MM.1S (cell line): ENCODE data around the gene NINL.

Source experiments
- DNase-seq: peaks from one replicate; pipeline ENCODE4 v3.0.0-alpha.2; 2015
- H2AFZ ChIP-seq: fragments of 300-600 bp; sonication (generic); 2 replicates; pipeline ENCODE4 v1.6.0; 2016; ENCODE audit warnings: antibody characterized with exemption, low read length
- H3F3A ChIP-seq: fragments of 300-600 bp; sonication (generic); 2 replicates; pipeline ENCODE4 v1.6.1; 2016; ENCODE audit warnings: mild to moderate bottlenecking, antibody characterized with exemption, low read length, moderate library complexity, mixed read lengths; ENCODE audit not compliant: insufficient read depth
- H3K27ac ChIP-seq: fragments of 300-600 bp; sonication (generic); 2 replicates; pipeline ENCODE4 v1.5.1; 2016; ENCODE audit warnings: mild to moderate bottlenecking, low read length
- H3K27me3 ChIP-seq: fragments of 300-600 bp; sonication (generic); replicated peaks from 2 replicates; pipeline ENCODE4 v1.6.0; 2016; ENCODE audit warnings: low read length; ENCODE audit not compliant: insufficient read depth
- H3K36me3 ChIP-seq: fragments of 300-600 bp; sonication (generic); replicated peaks from 2 replicates; pipeline ENCODE4 v1.6.1; 2016; ENCODE audit warnings: mild to moderate bottlenecking, low read length, mixed read lengths; ENCODE audit not compliant: insufficient read depth
- H3K4me1 ChIP-seq: fragments of 300-600 bp; sonication (generic); 2 replicates; pipeline ENCODE4 v1.6.1; 2016; ENCODE audit warnings: low read length, mixed read lengths
- H3K4me2 ChIP-seq: fragments of 300-600 bp; sonication (generic); 2 replicates; pipeline ENCODE4 v1.6.0; 2016; ENCODE audit warnings: low read depth, low read length
- H3K4me3 ChIP-seq: fragments of 300-600 bp; sonication (generic); 2 replicates; pipeline ENCODE4 v1.5.1; 2016; ENCODE audit warnings: low read length, mixed read lengths
- H3K79me2 ChIP-seq: fragments of 300-600 bp; sonication (generic); 2 replicates; pipeline ENCODE4 v1.6.1; 2016; ENCODE audit warnings: mixed run types, low read length, mixed read lengths
- H3K9ac ChIP-seq: fragments of 300-600 bp; sonication (generic); 2 replicates; pipeline ENCODE4 v1.6.1; 2016; ENCODE audit warnings: low read length, mixed read lengths
- H3K9me2 ChIP-seq: fragments of 300-600 bp; sonication (generic); replicated peaks from 2 replicates; pipeline ENCODE4 v1.6.1; 2016; ENCODE audit warnings: mild to moderate bottlenecking, low read length, mixed read lengths; ENCODE audit not compliant: insufficient read depth
- H3K9me3 ChIP-seq: fragments of 300-600 bp; sonication (generic); replicated peaks from 2 replicates; pipeline ENCODE4 v1.6.1; 2016; ENCODE audit warnings: mild to moderate bottlenecking, low read length, mixed read lengths; ENCODE audit not compliant: insufficient read depth
- H4K20me1 ChIP-seq: fragments of 300-600 bp; sonication (generic); 2 replicates; pipeline ENCODE4 v1.6.1; 2016; ENCODE audit warnings: mild to moderate bottlenecking, low read length, moderate library complexity, mixed read lengths; ENCODE audit not compliant: insufficient read depth
- CTCF ChIP-seq: fragments of 300-600 bp; sonication (generic); IDR thresholded peaks from 2 replicates; pipeline ENCODE4 v1.5.1; 2016; ENCODE audit warnings: antibody characterized with exemption, low read length, mixed read lengths
- EZH2 ChIP-seq: fragments of 300-600 bp; sonication (generic); optimal IDR thresholded peaks from 2 replicates; pipeline ENCODE3; 2017; ENCODE audit warnings: low read depth, mild to moderate bottlenecking, antibody characterized with exemption, low read length, mixed read lengths
- EZH2phosphoT487 ChIP-seq: fragments of 300-600 bp; sonication (generic); IDR thresholded peaks from 2 replicates; pipeline ENCODE4 v1.6.1; 2018; ENCODE audit warnings: antibody characterized with exemption, low read length

NINL gene

DNA sequence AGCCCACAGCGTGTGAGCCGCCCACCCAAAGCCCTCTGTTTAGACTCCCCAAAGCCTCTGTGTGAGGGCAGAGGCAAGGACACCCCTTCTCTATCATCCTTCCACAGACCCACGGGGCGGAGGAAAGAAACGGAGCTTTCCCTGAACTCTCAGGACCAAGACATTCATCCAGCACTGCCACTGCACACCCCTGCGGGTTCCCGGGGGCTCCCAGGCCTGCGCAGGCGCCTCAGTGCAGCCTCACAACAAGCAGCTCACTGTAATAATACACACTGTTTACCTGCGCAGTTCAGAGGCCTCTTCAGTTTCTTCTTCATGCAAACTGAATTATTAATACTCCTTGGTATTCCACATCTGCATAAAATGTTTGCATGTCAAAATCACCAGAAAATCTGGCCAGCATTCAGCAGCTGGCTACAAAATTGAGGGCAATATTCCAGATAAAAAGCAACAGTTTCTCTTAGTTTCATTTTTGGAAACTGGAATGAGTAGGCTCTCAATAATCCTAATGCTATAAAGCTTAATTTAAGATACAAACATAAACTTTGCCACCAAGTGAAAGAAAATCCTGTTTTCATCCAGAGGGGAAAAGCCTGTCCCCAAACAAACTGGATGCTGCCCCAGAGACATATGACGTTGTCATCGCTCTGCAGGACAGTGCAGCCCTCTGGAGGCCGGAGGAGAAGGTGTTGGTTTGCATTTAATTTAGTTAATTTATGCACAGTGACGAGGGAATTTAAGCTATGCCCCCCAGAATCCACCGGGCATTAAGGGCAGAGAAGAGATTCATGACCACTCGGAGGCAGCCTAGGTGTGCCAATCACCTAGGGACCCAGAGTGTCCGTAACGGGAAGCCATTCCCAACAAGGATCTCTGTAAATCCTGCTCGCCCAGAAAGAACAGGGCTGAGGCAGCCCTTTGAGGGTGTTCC, 45.3 kb downstream of the NINL start:
- H3K9me3 ChIP-seq, result no peaks in the 10 kb centered on the region
- H3K4me1 ChIP-seq, result no peaks in the 10 kb centered on the region
- H4K20me1 ChIP-seq, result no peaks in the 10 kb centered on the region
- peak overlapping the region; percentile 35 for H3K4me3 ChIP-seq
- H3K4me2 ChIP-seq, result peak overlapping the region; percentile 55
- H3F3A ChIP-seq, result no peaks in the 10 kb centered on the region
- peak overlapping the region; percentile 61 for H2AFZ ChIP-seq
- H3K9ac ChIP-seq, result peak overlapping the region; percentile 18; the same call in 1 of the 2 replicates
- H3K79me2 ChIP-seq, result no peaks in the 10 kb centered on the region
- 0 out of 2 replicates have a peak overlapping the region, but pooled peaks have one; percentile 8 for H3K27ac ChIP-seq
- DNase-seq, result peak; percentile 18
- no peaks in the 10 kb centered on the region for H3K9me2 ChIP-seq
- H3K27me3 ChIP-seq, result no peaks in the 10 kb centered on the region
- TF ChIP-seq EZH2 (no peak), CTCF (peak; percentile 35), EZH2phosphoT487 (no peak)
- H3K36me3 ChIP-seq, result no peaks in the 10 kb centered on the region

GRCh38 chr20:25538838-25539665, 46.3 kb downstream of the NINL start:
- Histone ChIP-seq H3K79me2 (no peaks in the 10 kb centered on the region), H3K4me3 (peak overlapping the region; percentile 35; the same call in 1 of the 2 replicates)

DNA sequence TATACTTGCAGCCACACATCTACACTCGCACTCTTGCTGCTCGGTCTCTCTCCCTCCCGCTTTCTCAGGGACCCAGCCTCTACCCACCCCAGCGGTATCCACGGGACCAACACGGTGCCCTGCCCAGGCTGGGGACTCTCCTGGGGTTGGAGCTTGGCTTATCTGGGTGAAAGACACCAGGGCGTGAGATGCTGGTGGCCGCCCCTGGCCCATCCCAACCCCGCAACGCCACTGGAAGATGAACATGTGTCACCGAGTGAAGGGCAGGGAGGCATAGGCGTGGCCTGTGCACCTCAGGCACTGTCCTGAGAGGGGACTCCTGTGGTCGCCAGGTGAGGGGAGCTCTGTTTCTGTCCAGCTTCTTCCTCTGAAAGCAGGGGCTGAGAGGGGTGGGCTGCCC, 47.4 kb downstream of the NINL start:
- no peaks in the 10 kb centered on the region for H3K9me3 ChIP-seq
- TF ChIP-seq EZH2phosphoT487 (no peak), CTCF (no peak), EZH2 (no peak)
- H3K79me2 ChIP-seq, result no peaks in the 10 kb centered on the region
- H4K20me1 ChIP-seq, result no peaks in the 10 kb centered on the region
- no peaks in the 10 kb centered on the region for H3K36me3 ChIP-seq
- no peaks in the 10 kb centered on the region for H3K27me3 ChIP-seq
- H2AFZ ChIP-seq, result no peak overlapping the region
- H3K4me1 ChIP-seq, result no peaks in the 10 kb centered on the region
- no peak overlapping the region for H3K9ac ChIP-seq
- DNase-seq, result no peak
- no peak overlapping the region for H3K4me3 ChIP-seq
- H3F3A ChIP-seq, result no peaks in the 10 kb centered on the region
- no peaks in the 10 kb centered on the region for H3K9me2 ChIP-seq
- no peak overlapping the region for H3K4me2 ChIP-seq
- no peak overlapping the region for H3K27ac ChIP-seq

More at GRCh38 chr20:25538838-25539665, 46.3 kb downstream of the NINL start:
- TF ChIP-seq EZH2 (no peak), CTCF (no peak), EZH2phosphoT487 (no peak)
- Histone ChIP-seq H2AFZ (peak overlapping the region; percentile 61), H4K20me1 (no peaks in the 10 kb centered on the region), H3K36me3 (no peaks in the 10 kb centered on the region), H3K9ac (peak overlapping the region; percentile 18; the same call in 1 of the 2 replicates), H3K27ac (0 out of 2 replicates have a peak overlapping the region, but pooled peaks have one; percentile 8), H3K4me1 (no peaks in the 10 kb centered on the region), H3F3A (no peaks in the 10 kb centered on the region), H3K27me3 (no peaks in the 10 kb centered on the region), H3K9me2 (no peaks in the 10 kb centered on the region), H3K9me3 (no peaks in the 10 kb centered on the region), H3K4me2 (peak overlapping the region; percentile 55)
- DNase-seq, result no peak
